H1 (cell line): ENCODE results near the gene ATE1. TPM values are rescaled to one million over a fixed set of nuclear protein-coding genes. Genes with fewer than 3 reads are reported as not detected.

ENCODE experiments used
- CTCF ChIA-PET: fragments of 300-600 bp; sonication (Branson Sonifier 250); formaldehyde crosslinking; loops from one replicate; lab custom pipeline; 2021; ENCODE audit not compliant: partially characterized antibody; lab: Charles Lee
- POLR2A ChIA-PET: fragments of 300-600 bp; sonication (Branson Sonifier 250); formaldehyde crosslinking; loops from one replicate; lab custom pipeline; 2021; ENCODE audit warnings: inconsistent platforms; ENCODE audit not compliant: partially characterized antibody; lab: Charles Lee
- DNase-seq, 2 experiments: peaks; one replicate each; pipeline versions ENCODE4 v3.0.0 to v3.0.0-alpha.2; 2010 to 2022; ENCODE audit warnings: low spot score in 2 of 2, low read depth in 1 of 2, mixed read lengths in 1 of 2
- FAIRE-seq: peaks from 2 replicates; lab custom pipeline; 2011; peaks lifted over from hg19 to GRCh38; lab: Jason Lieb, UNC
- H2AFZ ChIP-seq: 2 replicates; pipeline ENCODE4 v1.8.1; 2012; ENCODE audit warnings: low read length, inconsistent platforms
- H2AK5ac ChIP-seq: 2 replicates; pipeline ENCODE4 v1.6.1; 2013; ENCODE audit warnings: low read depth, low read length
- H2BK120ac ChIP-seq: replicated peaks from 2 replicates; pipeline ENCODE3; 2013; ENCODE audit warnings: low read depth, low read length, inconsistent platforms
- H2BK12ac ChIP-seq: 2 replicates; pipeline ENCODE4 v1.6.1; 2013; ENCODE audit warnings: low read depth, low read length
- H2BK15ac ChIP-seq: 2 replicates; pipeline ENCODE4 v1.6.1; 2013; ENCODE audit warnings: low read length
- H2BK20ac ChIP-seq: 2 replicates; pipeline ENCODE4 v1.6.1; 2013; ENCODE audit warnings: low read length
- H2BK5ac ChIP-seq: 2 replicates; pipeline ENCODE4 v1.6.1; 2013; ENCODE audit warnings: low read depth, low read length
- H3K14ac ChIP-seq: 2 replicates; pipeline ENCODE4 v1.6.1; 2013; ENCODE audit warnings: inconsistent platforms; ENCODE audit not compliant: insufficient read length
- H3K18ac ChIP-seq: 2 replicates; pipeline ENCODE4 v1.6.1; 2013; ENCODE audit warnings: low read length; ENCODE audit errors: extremely low read depth
- H3K23ac ChIP-seq: 2 replicates; pipeline ENCODE4 v1.6.1; 2013; ENCODE audit warnings: inconsistent platforms; ENCODE audit not compliant: insufficient read length
- H3K23me2 ChIP-seq: 2 replicates; pipeline ENCODE4 v1.6.1; 2013; ENCODE audit warnings: low read depth, low read length
- H3K27ac ChIP-seq: 2 replicates; pipeline ENCODE4 v1.6.1; 2011; ENCODE audit warnings: low read depth, low read length, inconsistent platforms
- H3K27me3 ChIP-seq, 4 experiments: replicated peaks in 1 of 4; 1 replicate in 1 of 4; 2 replicates in 3 of 4; pipeline versions ENCODE4 v1.6.1 to v1.8.1; 2011 to 2013; ENCODE audit warnings: low read length in 3 of 4, mild to moderate bottlenecking in 3 of 4, inconsistent platforms in 2 of 4, mixed read lengths in 2 of 4, moderate library complexity in 1 of 4; ENCODE audit not compliant: control insufficient read depth in 3 of 4, insufficient read depth in 3 of 4; ENCODE audit errors: extremely low read depth in 1 of 4
- H3K36me3 ChIP-seq, 4 experiments: 2 replicates each; pipeline versions ENCODE4 v1.6.1 to v1.8.1; 2011 to 2013; ENCODE audit warnings: mild to moderate bottlenecking in 4 of 4, low read length in 3 of 4, moderate library complexity in 2 of 4, control low read depth in 1 of 4, inconsistent platforms in 1 of 4; ENCODE audit not compliant: insufficient read depth in 4 of 4, control insufficient read depth in 2 of 4
- H3K4ac ChIP-seq: replicated peaks from 2 replicates; pipeline ENCODE3; 2013; ENCODE audit warnings: low read length, low read depth, mixed read lengths, inconsistent platforms; ENCODE audit not compliant: insufficient read length
- H3K4me1 ChIP-seq, 4 experiments: replicated peaks in 1 of 4; 1 replicate in 1 of 4; 2 replicates in 3 of 4; pipeline versions ENCODE4 v1.6.1 to v1.8.1; 2011 to 2013; ENCODE audit warnings: low read length in 3 of 4, inconsistent platforms in 2 of 4, mixed read lengths in 1 of 4; ENCODE audit not compliant: insufficient read depth in 4 of 4, control insufficient read depth in 3 of 4
- H3K4me2 ChIP-seq, 2 experiments: 2 replicates each; pipeline versions ENCODE4 v1.6.1 to v1.8.1; 2011 to 2013; ENCODE audit warnings: low read depth in 2 of 2, low read length in 2 of 2, control low read depth in 1 of 2, inconsistent platforms in 1 of 2, mild to moderate bottlenecking in 1 of 2; ENCODE audit not compliant: insufficient read depth in 1 of 2
- H3K4me3 ChIP-seq, 4 experiments: fragments of 200-600, 300-600 bp in 1 of 4; sonication (generic), shearing (Covaris generic), sonication (Bioruptor Twin) in 1 of 4; 2 replicates each; pipeline versions ENCODE4 v1.5.1 to v1.8.1; 2011 to 2016; ENCODE audit warnings: low read length in 4 of 4, low read depth in 3 of 4, control low read depth in 2 of 4, inconsistent platforms in 2 of 4, mild to moderate bottlenecking in 2 of 4, mixed read lengths in 1 of 4, moderate library complexity in 1 of 4; ENCODE audit not compliant: insufficient read depth in 2 of 4; ENCODE audit errors: extremely low read depth in 1 of 4
- H3K56ac ChIP-seq: replicated peaks from 2 replicates; pipeline ENCODE3; 2013; ENCODE audit warnings: low read depth, mild to moderate bottlenecking, mixed read lengths, low read length, inconsistent platforms; ENCODE audit not compliant: insufficient read length
- H3K79me1 ChIP-seq: 2 replicates; pipeline ENCODE4 v1.6.1; 2013; ENCODE audit warnings: low read depth, low read length, control low read depth
- H3K79me2 ChIP-seq, 2 experiments: 2 replicates each; pipeline versions ENCODE4 v1.6.1 to v1.8.1; 2012 to 2013; ENCODE audit warnings: low read length in 2 of 2, mild to moderate bottlenecking in 2 of 2, inconsistent platforms in 1 of 2; ENCODE audit not compliant: insufficient read depth in 2 of 2, control insufficient read depth in 1 of 2
- H3K9ac ChIP-seq, 4 experiments: replicated peaks in 1 of 4; 1 replicate in 1 of 4; 2 replicates in 3 of 4; pipeline versions ENCODE4 v1.6.1 to v1.8.1; 2011 to 2013; ENCODE audit warnings: low read depth in 3 of 4, low read length in 3 of 4, control low read depth in 2 of 4, mild to moderate bottlenecking in 2 of 4, moderate library complexity in 2 of 4, inconsistent platforms in 1 of 4; ENCODE audit errors: extremely low read depth in 1 of 4
- H3K9me3 ChIP-seq, 2 experiments: 2 replicates each; pipeline versions ENCODE4 v1.6.1 to v1.8.1; 2012 to 2013; ENCODE audit warnings: mild to moderate bottlenecking in 2 of 2, moderate library complexity in 2 of 2, control low read depth in 1 of 2, inconsistent platforms in 1 of 2, low read depth in 1 of 2, low read length in 1 of 2, mixed read lengths in 1 of 2; ENCODE audit not compliant: insufficient read depth in 2 of 2
- H4K20me1 ChIP-seq, 2 experiments: replicated peaks in 1 of 2; 2 replicates each; pipeline versions ENCODE3 to v1.8.1; 2011 to 2013; ENCODE audit warnings: inconsistent platforms in 2 of 2, low read length in 2 of 2, mild to moderate bottlenecking in 1 of 2; ENCODE audit not compliant: insufficient read depth in 2 of 2, control insufficient read depth in 1 of 2
- H4K5ac ChIP-seq: 2 replicates; pipeline ENCODE4 v1.6.1; 2013; ENCODE audit warnings: low read length, low read depth, mixed read lengths, inconsistent platforms; ENCODE audit not compliant: insufficient read length
- H4K8ac ChIP-seq: 2 replicates; pipeline ENCODE4 v1.8.0; 2013; ENCODE audit warnings: mild to moderate bottlenecking, moderate library complexity, low read length, inconsistent platforms; ENCODE audit not compliant: insufficient read depth; ENCODE audit errors: extremely low read depth
- H4K91ac ChIP-seq: replicated peaks from 2 replicates; pipeline ENCODE3; 2013; ENCODE audit warnings: low read length, mixed read lengths, inconsistent platforms; ENCODE audit not compliant: insufficient read length
- ATF3 ChIP-seq: IDR thresholded peaks from 2 replicates; pipeline ENCODE4 v1.6.1; 2011; ENCODE audit warnings: low read depth, mild to moderate bottlenecking, low read length; ENCODE audit not compliant: insufficient read depth
- E2F6 ChIP-seq: IDR thresholded peaks from 2 replicates; pipeline ENCODE4 v1.6.1; 2012; ENCODE audit warnings: inconsistent platforms
- EP300 ChIP-seq, 2 experiments: IDR thresholded peaks; 1 replicate in 1 of 2; 2 replicates in 1 of 2; pipeline ENCODE4 v1.6.1; 2011 to 2012; ENCODE audit warnings: low read depth in 2 of 2, low read length in 2 of 2, mild to moderate bottlenecking in 2 of 2, borderline replicate concordance in 1 of 2, inconsistent platforms in 1 of 2, moderate library complexity in 1 of 2
- RBBP5 ChIP-seq: IDR thresholded peaks from 2 replicates; pipeline ENCODE4 v1.7.1; 2012; ENCODE audit warnings: low read depth, mild to moderate bottlenecking, inconsistent platforms, low read length, moderate library complexity, borderline replicate concordance
- TAF7 ChIP-seq: optimal IDR thresholded peaks from 2 replicates; pipeline ENCODE3; 2011; ENCODE audit warnings: low read depth, mild to moderate bottlenecking, inconsistent platforms, low read length, moderate library complexity, borderline replicate concordance
- WGBS, 2 experiments: shearing (Covaris generic) in 1 of 2; methylation state at CpG; one replicate each; pipeline versions ENCODE4 v1.1.6 to v1.1.7; 2013 to 2015; ENCODE audit warnings: low lambda C conversion rate in 2 of 2, mixed read lengths in 2 of 2, inconsistent platforms in 1 of 2, low coverage in 1 of 2, missing lambda C conversion rate in 1 of 2; ENCODE audit not compliant: insufficient replicate concordance in 2 of 2, insufficient coverage in 1 of 2, insufficient read length in 1 of 2; ENCODE audit errors: extremely low coverage in 1 of 2, missing lambda C conversion rate in 1 of 2; 5-methylcytosine and 5-hydroxymethylcytosine counted together
- polyA plus RNA-seq, 7 experiments: library from polyadenylated mRNA; depleted of rRNA in 3 of 7; stranded (reverse) in 5 of 7; unstranded in 2 of 7; fragments of >200 nt in 5 of 7; fragments of 200-250 nt in 2 of 7; gene quantifications; 1 replicate in 5 of 7; 2 replicates in 1 of 7; 4 replicates in 1 of 7; pipeline versions ENCODE4 v1.2.1 to v1.2.3, GENCODE V29; 2011 to 2013; ENCODE audit warnings: missing spikeins in 2 of 7, mixed read lengths in 2 of 7
- total RNA-seq: library from RNA; stranded (reverse); fragmentation: NEBNext Ultra II Directional; extraction: Animal tissue kit (Norgen Biotek cat#: 25700); gene quantifications from 2 replicates; pipeline ENCODE4 v1.2.1, GENCODE V29; 2021

Gene ATE1
- total and polyA plus RNA-seq, 2 of the 8 experiments (the other 6 are each of a cell fraction or from before 2014, with no cell fraction given) = 8.8 to 26.9 TPM

- Histone ChIP-seq H3K18ac (no peak overlapping the region), H3K36me3 (peaks cover 0 to 5% (median 0%) of the 10 kb centered on the region in 4 experiments; a peak in 1 of 8 replicates), H3K4me3 (no peak overlapping the region), H4K5ac (no peak overlapping the region), H3K27me3 (no peaks in the 10 kb centered on the region), H3K23ac (no peak overlapping the region), H4K8ac (no peak overlapping the region), H2AK5ac (no peak overlapping the region), H3K4ac (no peak overlapping the region), H3K27ac (no peak overlapping the region), H2BK15ac (no peak overlapping the region), H3K79me2 (no peaks in the 10 kb centered on the region), H2AFZ (no peak overlapping the region), H3K9me3 (no peaks in the 10 kb centered on the region), H2BK20ac (no peak overlapping the region), H3K4me1 (no peaks in the 10 kb centered on the region), H3K9ac (no peak overlapping the region), H3K79me1 (no peaks in the 10 kb centered on the region), H3K4me2 (no peak overlapping the region), H3K56ac (no peak overlapping the region), H3K23me2 (no peaks in the 10 kb centered on the region), H2BK5ac (no peak overlapping the region), H3K14ac (no peak overlapping the region), H4K91ac (no peak overlapping the region), H2BK120ac (no peak overlapping the region), H2BK12ac (no peak overlapping the region), H4K20me1 (no peaks in the 10 kb centered on the region)
- 86% methylated on average over 2 of the region's 2 CpGs; no CpG with 5 or more reads in 1 of the 2 experiments for WGBS, 2 experiments
- DNase-seq = no peak
- TF ChIP-seq E2F6 (no peak), TAF7 (no peak), ATF3 (no peak), EP300 (IDR thresholded peaks at IDR 0.05; ENCODE audit: borderline replicate concordance in 1 of 2, low read depth in 2 of 2, low read length in 2 of 2) (no peak), RBBP5 (no peak)
- ChIA-PET POLR2A (no interaction called here), CTCF (interaction anchor here (1.5 to 3.6 kb wide), 2 partner anchors 21 to 85 kb away, joined by 3 to 25 read pairs; no protein-coding TSS in a partner anchor)
- no peak for FAIRE-seq
Measured at GRCh38 chr10:121803611-121804010, 124.2 kb downstream of the ATE1 start.
